ENCODE data around the gene DERA.

GRCh38 chr12:15971211-15971610, 60.1 kb downstream of the DERA start:
- TF ChIP-seq, protein P1, sequence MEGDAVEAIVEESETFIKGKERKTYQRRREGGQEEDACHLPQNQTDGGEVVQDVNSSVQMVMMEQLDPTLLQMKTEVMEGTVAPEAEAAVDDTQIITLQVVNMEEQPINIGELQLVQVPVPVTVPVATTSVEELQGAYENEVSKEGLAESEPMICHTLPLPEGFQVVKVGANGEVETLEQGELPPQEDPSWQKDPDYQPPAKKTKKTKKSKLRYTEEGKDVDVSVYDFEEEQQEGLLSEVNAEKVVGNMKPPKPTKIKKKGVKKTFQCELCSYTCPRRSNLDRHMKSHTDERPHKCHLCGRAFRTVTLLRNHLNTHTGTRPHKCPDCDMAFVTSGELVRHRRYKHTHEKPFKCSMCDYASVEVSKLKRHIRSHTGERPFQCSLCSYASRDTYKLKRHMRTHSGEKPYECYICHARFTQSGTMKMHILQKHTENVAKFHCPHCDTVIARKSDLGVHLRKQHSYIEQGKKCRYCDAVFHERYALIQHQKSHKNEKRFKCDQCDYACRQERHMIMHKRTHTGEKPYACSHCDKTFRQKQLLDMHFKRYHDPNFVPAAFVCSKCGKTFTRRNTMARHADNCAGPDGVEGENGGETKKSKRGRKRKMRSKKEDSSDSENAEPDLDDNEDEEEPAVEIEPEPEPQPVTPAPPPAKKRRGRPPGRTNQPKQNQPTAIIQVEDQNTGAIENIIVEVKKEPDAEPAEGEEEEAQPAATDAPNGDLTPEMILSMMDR (IDR thresholded peaks at IDR 0.05), result no peak
- TF ChIP-seq, protein P2, sequence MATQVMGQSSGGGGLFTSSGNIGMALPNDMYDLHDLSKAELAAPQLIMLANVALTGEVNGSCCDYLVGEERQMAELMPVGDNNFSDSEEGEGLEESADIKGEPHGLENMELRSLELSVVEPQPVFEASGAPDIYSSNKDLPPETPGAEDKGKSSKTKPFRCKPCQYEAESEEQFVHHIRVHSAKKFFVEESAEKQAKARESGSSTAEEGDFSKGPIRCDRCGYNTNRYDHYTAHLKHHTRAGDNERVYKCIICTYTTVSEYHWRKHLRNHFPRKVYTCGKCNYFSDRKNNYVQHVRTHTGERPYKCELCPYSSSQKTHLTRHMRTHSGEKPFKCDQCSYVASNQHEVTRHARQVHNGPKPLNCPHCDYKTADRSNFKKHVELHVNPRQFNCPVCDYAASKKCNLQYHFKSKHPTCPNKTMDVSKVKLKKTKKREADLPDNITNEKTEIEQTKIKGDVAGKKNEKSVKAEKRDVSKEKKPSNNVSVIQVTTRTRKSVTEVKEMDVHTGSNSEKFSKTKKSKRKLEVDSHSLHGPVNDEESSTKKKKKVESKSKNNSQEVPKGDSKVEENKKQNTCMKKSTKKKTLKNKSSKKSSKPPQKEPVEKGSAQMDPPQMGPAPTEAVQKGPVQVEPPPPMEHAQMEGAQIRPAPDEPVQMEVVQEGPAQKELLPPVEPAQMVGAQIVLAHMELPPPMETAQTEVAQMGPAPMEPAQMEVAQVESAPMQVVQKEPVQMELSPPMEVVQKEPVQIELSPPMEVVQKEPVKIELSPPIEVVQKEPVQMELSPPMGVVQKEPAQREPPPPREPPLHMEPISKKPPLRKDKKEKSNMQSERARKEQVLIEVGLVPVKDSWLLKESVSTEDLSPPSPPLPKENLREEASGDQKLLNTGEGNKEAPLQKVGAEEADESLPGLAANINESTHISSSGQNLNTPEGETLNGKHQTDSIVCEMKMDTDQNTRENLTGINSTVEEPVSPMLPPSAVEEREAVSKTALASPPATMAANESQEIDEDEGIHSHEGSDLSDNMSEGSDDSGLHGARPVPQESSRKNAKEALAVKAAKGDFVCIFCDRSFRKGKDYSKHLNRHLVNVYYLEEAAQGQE (IDR thresholded peaks at IDR 0.05; ENCODE audit: insufficient read depth in 1 of 2, low read depth in 2 of 2, low read length in 1 of 2), result no peak
- TF ChIP-seq POLR2AphosphoS5 (IDR thresholded peaks at IDR 0.05; ENCODE audit: low read depth, low read length), result no peak
- TF ChIP-seq SIN3A (IDR thresholded peaks at IDR 0.05; ENCODE audit: borderline replicate concordance, insufficient read depth, low read depth, low read length), result no peak
- no peak for TF ChIP-seq TCF7L2 (IDR thresholded peaks at IDR 0.05; ENCODE audit: low read depth, low read length)

All from Panc1 (cell line).